Smooth muscle cell (in vitro differentiated cells): ENCODE results near the gene TMEM267. TPM values are rescaled to one million over a fixed set of nuclear protein-coding genes. Genes with fewer than 3 reads are reported as not detected.

Experiments used
- DNase-seq: peaks from one replicate; lab custom pipeline; 2025; ENCODE audit not compliant: unreplicated experiment; lab: John Stamatoyannopoulos, UW
- H2AFZ ChIP-seq: fragments of 200-600 bp; sonication (generic); 2 replicates; pipeline ENCODE4 v1.6.0; 2016; ENCODE audit warnings: antibody characterized with exemption, low read depth, mild to moderate bottlenecking
- H3F3A ChIP-seq: fragments of 200-600 bp; sonication (generic); 2 replicates; pipeline ENCODE4 v1.6.0; 2017; ENCODE audit warnings: antibody characterized with exemption, low read depth
- H3K27ac ChIP-seq: fragments of 200-600 bp; sonication (generic); 2 replicates; pipeline ENCODE4 v1.5.1; 2016; ENCODE audit warnings: low read depth, mild to moderate bottlenecking
- H3K27me3 ChIP-seq: fragments of 200-600 bp; sonication (generic); 2 replicates; pipeline ENCODE4 v1.6.1; 2016; ENCODE audit warnings: low read depth, mild to moderate bottlenecking
- H3K36me3 ChIP-seq: fragments of 200-600 bp; sonication (generic); 2 replicates; pipeline ENCODE4 v1.5.1; 2016; ENCODE audit warnings: low read depth
- H3K4me1 ChIP-seq: fragments of 200-600 bp; sonication (generic); 2 replicates; pipeline ENCODE4 v1.5.1; 2016; ENCODE audit warnings: low read depth
- H3K4me2 ChIP-seq: fragments of 200-600 bp; sonication (generic); 2 replicates; pipeline ENCODE4 v1.6.0; 2016; ENCODE audit warnings: mild to moderate bottlenecking
- H3K4me3 ChIP-seq: fragments of 200-600 bp; sonication (generic); 2 replicates; pipeline ENCODE4 v1.5.1; 2016; ENCODE audit warnings: mild to moderate bottlenecking
- H3K79me2 ChIP-seq: fragments of 200-600 bp; sonication (generic); 2 replicates; pipeline ENCODE4 v1.6.0; 2016; ENCODE audit warnings: low read depth, mild to moderate bottlenecking
- H3K9ac ChIP-seq: fragments of 200-600 bp; sonication (generic); 2 replicates; pipeline ENCODE4 v1.6.0; 2016; ENCODE audit warnings: low read depth
- H3K9me3 ChIP-seq: fragments of 200-600 bp; sonication (generic); replicated peaks from 2 replicates; pipeline ENCODE4 v1.5.1; 2016; ENCODE audit warnings: low read depth
- H4K20me1 ChIP-seq: fragments of 200-600 bp; sonication (generic); 2 replicates; pipeline ENCODE4 v1.6.0; 2016; ENCODE audit warnings: low read depth
- CTCF ChIP-seq: fragments of 200-600 bp; sonication (generic); IDR thresholded peaks from 2 replicates; pipeline ENCODE4 v1.5.1; 2017; ENCODE audit warnings: borderline replicate concordance, mild to moderate bottlenecking, antibody characterized with exemption; ENCODE audit not compliant: insufficient read depth, poor library complexity, severe bottlenecking
- WGBS: methylation state at CpG from one replicate; pipeline ENCODE4 v1.1.7; 2016; ENCODE audit warnings: low lambda C conversion rate; 5-methylcytosine and 5-hydroxymethylcytosine counted together
- polyA plus RNA-seq: library from polyadenylated mRNA; unstranded; fragments of >200 nt; fragmentation: Nextera tagmentation; extraction: Ambion mirVana; gene quantifications from 2 replicates; pipeline ENCODE4 v1.2.1, GENCODE V29; 2016
- total RNA-seq: library from RNA; depleted of rRNA; stranded (reverse); fragments of >200 nt; gene quantifications from 2 replicates; pipeline ENCODE4 v1.2.3, GENCODE V29; 2014

TMEM267 gene
- total and polyA plus RNA-seq, 2 experiments from 2014 or later, result 7.4 to 22.9 TPM

- Histone ChIP-seq H3K9me3 (no peaks in the 10 kb centered on the region), H3K4me3 (no peak overlapping the region), H3K9ac (no peak overlapping the region), H3K27ac (no peak overlapping the region), H2AFZ (no peak overlapping the region), H3K79me2 (no peaks in the 10 kb centered on the region), H4K20me1 (no peaks in the 10 kb centered on the region), H3F3A (no peaks in the 10 kb centered on the region), H3K27me3 (no peaks in the 10 kb centered on the region), H3K4me1 (no peaks in the 10 kb centered on the region), H3K4me2 (no peak overlapping the region), H3K36me3 (no peaks in the 10 kb centered on the region)
- no peak for DNase-seq
- TF ChIP-seq CTCF, result no peak
- 95% methylated on average over 1 of the region's 1 CpG for WGBS
Measured at GRCh38 chr5:43520615-43521014, 37.0 kb upstream of the TMEM267 start.

- Histone ChIP-seq H4K20me1 (no peaks in the 10 kb centered on the region), H3K9ac (peak overlapping the region; percentile 89), H3K4me3 (peak overlapping the region; percentile 64), H2AFZ (peak overlapping the region; percentile 95), H3K79me2 (peaks cover 11% of the 10 kb centered on the region), H3K4me1 (peaks cover 13% of the 10 kb centered on the region), H3K27ac (peak overlapping the region; percentile 97), H3K9me3 (no peaks in the 10 kb centered on the region), H3K36me3 (no peaks in the 10 kb centered on the region), H3K27me3 (no peaks in the 10 kb centered on the region), H3F3A (no peaks in the 10 kb centered on the region), H3K4me2 (peak overlapping the region; percentile 86)
- no peak for TF ChIP-seq CTCF
- 26% methylated on average over 1 of the region's 1 CpG for WGBS
- no peak for DNase-seq
Measured at GRCh38 chr5:43515678-43516048, 32.0 kb upstream of the TMEM267 start.

- under 1% methylated on average over 35 of the region's 35 CpGs for WGBS
- Histone ChIP-seq H3K9me3 (no peaks in the 10 kb centered on the region), H3K4me1 (peaks cover 13% of the 10 kb centered on the region), H3K4me3 (peak within 1 kb of the TSS; percentile 64), H3K4me2 (peak within 1 kb of the TSS; percentile 86), H2AFZ (peak within 1 kb of the TSS; percentile 95), H3K36me3 (no peaks in the 10 kb centered on the region), H3K27ac (peak within 1 kb of the TSS; percentile 97), H3K79me2 (peaks cover 11% of the 10 kb centered on the region), H3K27me3 (no peaks in the 10 kb centered on the region), H4K20me1 (no peaks in the 10 kb centered on the region), H3K9ac (peak within 1 kb of the TSS; percentile 89), H3F3A (no peaks in the 10 kb centered on the region)
- peak; percentile 60 for DNase-seq
- no peak for TF ChIP-seq CTCF
Measured at GRCh38 chr5:43514816-43515677, 31.4 kb upstream of the TMEM267 start, which contains the start of gene C5orf34. Gene C5orf34, minus strand, starts transcription at chr5:43515148. Its CDS starts 5,809 bp downstream, at chr5:43509339.

GRCh38 chr5:43514471-43514815, 30.8 kb upstream of the TMEM267 start:
- Histone ChIP-seq H3K79me2 (peaks cover 11% of the 10 kb centered on the region), H3K27ac (peak overlapping the region; percentile 97), H3K36me3 (no peaks in the 10 kb centered on the region), H3K4me3 (peak overlapping the region; percentile 64), H3K4me1 (peaks cover 13% of the 10 kb centered on the region), H3F3A (no peaks in the 10 kb centered on the region), H3K9ac (peak overlapping the region; percentile 89), H3K4me2 (peak overlapping the region; percentile 86), H3K27me3 (no peaks in the 10 kb centered on the region), H3K9me3 (no peaks in the 10 kb centered on the region), H2AFZ (peak overlapping the region; percentile 78), H4K20me1 (no peaks in the 10 kb centered on the region)
- WGBS, result 2% methylated on average over 6 of the region's 6 CpGs
- TF ChIP-seq CTCF, result no peak
- DNase-seq, result no peak
